EH (cell line): ENCODE measurements around the gene WNT16.
A peak's percentile ranks its signal among the peaks of the same experiment; 100 is the strongest.

Source experiments
- DNase-seq: peaks from one replicate; pipeline ENCODE4 v3.0.0-alpha.2; 2015; ENCODE audit warnings: low read depth

Gene WNT16

DNA sequence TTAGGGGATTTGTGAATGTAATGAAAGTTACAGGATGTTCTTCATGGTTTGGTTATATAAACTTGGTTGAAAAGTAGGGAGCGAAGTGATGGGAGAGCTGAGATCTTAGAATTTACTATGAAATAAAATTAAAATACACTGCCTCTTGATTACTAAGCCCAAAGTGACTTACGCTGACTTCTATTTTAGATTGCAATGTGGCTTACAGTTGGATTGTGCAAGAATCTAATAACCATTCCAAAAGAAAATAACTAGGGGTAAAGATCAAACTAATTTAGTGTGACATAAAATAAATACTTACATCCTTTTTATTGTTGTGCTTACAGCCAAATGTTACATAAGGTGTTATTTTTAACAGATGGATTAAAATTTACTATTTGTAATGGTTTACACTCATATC lies 15.3 kb downstream of the WNT16 start:
- DNase-seq, result peak; percentile 31

DNA sequence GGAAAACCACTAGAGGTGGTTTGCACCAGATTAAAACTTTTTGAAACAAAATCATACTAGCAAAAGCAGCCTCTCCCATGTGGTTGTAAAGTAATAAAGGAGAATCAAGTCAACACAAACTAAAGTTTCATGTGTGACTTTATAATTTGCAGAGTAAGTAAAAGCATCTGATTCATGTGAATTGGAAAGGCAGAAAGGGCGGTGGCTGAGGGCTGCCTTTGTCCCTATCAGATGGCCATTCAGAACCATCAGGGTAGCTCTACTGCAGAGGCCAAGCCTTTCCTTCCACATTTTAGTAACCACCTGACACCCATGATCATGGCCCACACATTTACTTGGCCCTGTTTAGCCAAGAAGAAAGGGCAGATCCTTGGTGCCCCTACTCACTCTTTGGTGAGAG lies 15.7 kb downstream of the WNT16 start:
- no peak for DNase-seq

DNA sequence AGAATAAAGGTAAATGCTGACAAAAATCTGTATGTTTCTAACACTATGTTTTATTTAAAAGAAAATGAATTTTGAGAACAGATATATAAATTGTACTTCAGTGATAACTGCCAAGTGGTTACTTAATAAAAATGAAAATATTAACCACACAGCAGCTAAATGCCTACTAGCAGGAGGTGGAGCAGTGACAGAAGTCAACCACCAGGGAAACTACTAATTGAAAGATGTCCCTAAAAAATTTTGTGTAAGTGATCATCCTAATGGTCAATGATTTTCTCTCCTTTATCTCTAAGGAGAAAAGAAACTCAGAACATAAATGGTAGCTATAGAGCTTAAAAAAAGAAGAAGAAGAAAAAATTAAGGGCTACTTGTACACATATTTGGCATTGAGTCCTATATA lies 22.9 kb downstream of the WNT16 start:
- no peak for DNase-seq

DNA sequence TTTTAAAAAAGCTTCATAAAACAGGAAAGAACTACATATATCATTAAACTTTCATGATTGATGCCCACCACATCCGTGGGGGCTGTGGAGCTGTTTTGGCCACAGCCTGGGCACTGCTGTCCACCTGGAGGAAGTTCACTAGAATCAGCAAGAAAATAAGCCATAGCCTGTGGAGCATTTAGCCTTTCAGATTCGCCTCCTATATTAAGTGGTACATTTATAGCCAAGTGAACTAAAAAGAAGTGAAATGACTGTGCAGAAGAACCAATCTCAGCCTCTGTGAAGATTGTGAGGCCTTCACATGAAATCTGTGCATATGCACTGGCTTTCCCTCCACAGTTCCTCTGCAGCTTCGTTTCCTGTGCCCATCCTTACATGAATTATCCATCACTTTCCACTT lies 23.5 kb downstream of the WNT16 start:
- DNase-seq, result no peak

DNA sequence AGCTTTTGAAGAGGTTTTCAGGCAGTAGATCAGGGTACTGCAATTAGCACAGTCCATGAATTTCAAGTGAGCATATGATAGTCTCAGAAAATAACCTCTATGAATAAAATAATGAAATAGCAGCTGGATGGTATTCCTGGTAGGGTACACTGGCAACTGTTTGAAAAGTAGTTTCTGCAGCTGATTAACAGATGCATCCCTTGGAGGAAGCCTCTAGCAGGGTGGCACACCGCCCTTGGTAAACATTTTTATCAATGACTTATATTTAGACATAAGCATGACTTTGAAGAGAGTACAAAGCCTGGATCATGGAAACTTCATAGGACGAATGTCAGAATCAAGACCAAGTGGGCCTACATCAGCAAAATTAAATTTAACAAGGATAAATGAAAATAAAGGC lies 26.8 kb downstream of the WNT16 start:
- no peak for DNase-seq

DNA sequence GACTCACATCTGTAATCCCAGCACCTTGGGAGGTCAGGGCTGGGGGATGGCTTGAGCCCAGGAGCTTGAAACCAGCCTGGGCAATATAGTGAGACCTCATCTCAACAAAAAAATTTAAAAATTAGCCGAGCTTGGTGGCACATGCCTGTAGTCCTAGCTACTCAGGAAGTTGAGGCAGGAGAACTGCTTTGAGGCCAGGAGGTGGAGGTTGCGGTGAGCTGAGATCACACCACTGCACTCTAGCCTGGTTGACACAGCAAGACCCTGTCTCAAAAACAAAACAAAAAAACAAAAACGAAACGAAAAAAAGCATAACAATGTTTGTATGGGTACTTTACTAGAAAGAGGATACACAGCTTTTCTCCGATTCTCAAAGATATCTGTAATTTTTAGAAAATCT lies 31.8 kb downstream of the WNT16 start:
- DNase-seq, result no peak

DNA sequence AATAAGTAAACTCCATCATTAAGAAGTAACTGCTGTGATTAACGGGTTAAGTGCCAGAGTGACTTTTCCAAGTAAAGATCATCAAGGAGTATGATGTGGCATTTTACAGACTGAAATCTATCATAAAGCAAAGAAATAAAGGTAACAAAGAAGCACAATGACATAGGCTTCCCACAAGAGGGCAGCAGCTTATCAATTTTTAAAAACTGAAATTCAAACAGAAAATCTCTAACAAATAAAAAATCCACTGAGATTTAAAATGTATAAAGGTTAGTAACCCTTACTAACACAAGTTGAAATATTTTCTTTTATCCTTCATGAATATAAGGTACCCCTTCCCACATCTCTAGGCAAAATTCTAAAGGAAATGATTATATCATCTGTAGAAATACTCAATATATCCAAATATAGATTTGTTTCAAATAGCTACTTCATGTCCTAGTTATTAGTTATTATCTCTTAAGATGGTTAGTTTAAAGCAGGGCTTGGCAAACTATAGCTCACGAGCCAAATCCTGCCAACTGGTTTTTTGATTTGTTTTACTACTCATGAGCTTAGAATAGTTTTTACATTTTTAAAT lies 38.1 kb downstream of the WNT16 start:
- DNase-seq, result peak; percentile 57

DNA sequence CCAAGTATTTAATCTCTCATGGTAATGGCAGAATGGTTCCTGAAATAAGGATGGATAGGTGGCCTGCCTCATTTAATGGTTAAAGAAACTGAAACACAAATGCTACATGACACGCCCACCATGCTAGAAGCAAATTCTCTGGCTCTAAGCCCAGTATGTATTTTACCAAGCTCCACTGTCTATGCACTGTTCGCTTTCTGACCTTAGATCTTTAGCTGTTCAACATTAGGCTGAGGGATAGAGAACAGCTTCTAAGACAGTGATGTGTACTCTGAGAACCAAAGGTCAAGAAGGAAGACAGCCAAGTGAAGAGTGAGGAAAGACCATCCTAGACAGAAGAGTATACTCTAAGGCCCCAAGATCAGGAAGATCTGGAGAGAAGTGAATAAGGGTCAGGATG lies 40.7 kb downstream of the WNT16 start:
- DNase-seq, result peak; percentile 52

DNA sequence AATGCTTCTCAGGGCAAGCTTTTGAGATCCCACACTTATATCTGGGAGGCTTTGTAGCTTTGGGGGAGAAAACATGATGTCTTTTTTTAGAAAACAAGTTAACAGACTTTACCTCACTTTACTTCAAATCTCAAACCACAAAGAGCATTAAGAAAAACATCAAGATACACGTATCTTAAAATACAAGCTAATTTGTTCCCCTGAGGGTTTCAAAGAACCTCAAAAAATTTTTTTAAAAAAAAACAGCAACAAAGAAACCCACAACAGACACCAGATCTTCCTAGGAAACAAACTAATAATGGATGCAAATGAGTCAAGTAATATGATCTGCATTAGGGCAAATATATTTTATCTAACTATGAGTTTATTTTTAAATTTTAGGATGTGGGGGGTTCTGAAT lies 42.6 kb downstream of the WNT16 start:
- DNase-seq, result no peak

DNA sequence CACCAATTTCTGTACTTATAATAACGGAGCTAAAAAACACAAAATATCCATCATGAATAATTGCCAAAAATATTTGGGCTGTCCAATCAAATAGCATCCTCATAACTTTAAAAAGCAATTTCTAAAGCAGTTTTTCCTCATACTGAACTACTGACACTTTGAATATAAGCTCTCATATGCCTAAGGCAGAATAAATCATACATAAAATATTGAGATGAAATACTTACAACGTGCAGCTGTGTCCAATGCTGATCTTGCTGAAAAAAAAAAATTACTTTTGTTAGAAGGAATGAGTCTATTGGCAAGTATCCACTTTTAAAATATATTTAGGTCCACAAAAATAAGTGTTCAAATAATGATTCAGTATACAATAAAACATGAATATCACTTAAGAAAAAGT lies 43.1 kb downstream of the WNT16 start:
- DNase-seq, result no peak

DNA sequence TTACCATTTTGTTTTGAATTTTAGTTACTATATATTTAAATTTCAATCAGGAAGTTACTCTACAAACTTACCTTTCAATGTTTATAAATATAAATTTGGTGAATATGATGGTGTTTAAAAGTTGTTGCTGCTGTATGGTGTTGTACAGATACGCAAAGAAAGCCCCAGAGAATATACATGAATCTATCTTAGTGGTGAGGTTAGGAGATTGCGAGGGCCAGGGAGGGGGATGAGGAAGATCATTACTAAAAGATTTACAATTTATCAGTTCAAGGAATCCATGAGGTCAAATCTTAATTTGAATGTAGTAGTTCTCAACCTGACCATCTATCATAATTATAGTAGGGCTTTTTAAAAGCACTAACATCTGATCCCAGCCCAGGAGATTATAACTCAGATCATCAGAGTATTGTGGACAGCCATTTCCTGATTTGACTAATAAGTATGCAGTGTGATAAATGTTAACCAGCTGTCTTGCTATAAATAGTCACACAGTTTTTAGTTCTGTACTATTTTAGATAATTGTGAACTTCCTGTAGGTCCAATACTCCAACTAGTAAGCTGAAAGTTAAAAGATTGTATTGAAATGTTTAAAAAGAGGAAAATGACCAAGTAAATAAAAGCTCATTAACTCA lies 43.7 kb downstream of the WNT16 start:
- peak; percentile 56 for DNase-seq

DNA sequence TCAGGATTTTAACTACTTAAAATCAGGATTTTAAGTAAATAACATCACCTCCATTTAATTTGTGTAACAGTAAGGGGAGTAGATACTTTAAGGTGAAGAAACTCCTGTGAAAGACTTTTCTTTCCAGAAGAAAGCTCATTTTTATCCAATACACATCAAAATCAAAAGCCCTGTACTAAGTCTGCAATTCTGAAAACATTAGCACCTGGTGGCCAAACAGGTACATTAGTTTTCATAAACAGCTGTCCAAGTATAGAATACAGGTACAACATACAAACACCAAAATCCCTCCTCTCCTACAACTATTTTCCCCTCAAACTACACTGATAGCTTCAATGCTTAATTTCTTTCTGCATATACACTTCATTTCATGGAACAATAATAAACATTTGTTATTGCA lies 44.4 kb downstream of the WNT16 start:
- DNase-seq, result no peak

DNA sequence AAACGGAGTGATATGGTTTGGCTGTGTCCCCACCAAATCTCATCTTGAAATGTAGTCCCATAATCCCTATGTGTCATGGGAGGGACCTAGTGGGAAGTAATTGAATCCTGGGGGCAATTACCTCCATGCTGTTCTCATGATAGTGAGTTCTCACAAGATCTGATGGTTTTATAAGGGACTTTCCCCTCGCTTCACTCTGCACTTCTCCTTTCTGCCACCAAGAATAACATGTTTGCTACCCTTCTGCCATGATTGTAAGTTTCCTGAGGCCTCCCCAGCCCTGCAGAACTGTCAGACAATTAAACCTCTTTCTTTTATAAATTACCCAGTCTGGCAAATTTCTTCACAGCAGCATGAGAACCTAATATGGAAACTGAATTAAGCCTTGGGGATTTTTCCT lies 48.2 kb downstream of the WNT16 start:
- DNase-seq, result no peak

DNA sequence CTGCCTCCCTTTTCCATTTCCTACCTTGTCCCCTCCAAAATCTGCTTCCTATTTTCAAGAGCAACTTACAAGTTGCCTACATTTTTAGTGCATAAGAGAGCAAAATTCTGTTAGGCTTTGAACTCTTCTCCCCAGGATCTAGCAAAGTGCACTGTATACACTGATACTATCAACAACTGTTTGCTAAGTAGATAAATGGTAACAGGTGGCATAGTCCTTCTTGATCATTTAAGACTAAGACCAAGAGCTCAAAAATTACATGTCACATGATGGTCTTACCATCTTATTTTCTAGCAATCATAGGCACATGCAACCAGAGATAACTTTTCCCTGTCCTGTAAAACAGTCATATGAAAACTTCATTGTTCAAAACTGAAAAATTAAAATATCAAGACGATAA lies 51.1 kb downstream of the WNT16 start:
- DNase-seq, result no peak

DNA sequence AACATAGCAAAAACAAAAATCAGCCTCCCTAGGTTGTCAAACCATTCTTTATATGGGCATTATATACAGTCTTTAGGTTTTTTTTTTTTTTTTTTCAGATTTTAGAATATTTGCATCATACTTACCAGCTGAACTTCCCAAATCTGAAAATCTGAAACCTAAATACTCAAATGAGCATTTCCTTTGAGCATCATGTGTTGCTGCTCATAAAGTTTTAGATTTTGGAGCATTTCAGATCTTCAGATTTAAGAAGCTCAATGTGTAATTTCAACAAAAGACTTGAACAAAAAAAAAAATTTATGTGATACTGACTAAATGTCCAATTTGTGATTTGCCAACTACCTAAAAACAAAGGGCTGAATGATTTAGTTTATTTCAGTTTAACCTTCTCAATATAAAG lies 53.7 kb downstream of the WNT16 start:
- no peak for DNase-seq

DNA sequence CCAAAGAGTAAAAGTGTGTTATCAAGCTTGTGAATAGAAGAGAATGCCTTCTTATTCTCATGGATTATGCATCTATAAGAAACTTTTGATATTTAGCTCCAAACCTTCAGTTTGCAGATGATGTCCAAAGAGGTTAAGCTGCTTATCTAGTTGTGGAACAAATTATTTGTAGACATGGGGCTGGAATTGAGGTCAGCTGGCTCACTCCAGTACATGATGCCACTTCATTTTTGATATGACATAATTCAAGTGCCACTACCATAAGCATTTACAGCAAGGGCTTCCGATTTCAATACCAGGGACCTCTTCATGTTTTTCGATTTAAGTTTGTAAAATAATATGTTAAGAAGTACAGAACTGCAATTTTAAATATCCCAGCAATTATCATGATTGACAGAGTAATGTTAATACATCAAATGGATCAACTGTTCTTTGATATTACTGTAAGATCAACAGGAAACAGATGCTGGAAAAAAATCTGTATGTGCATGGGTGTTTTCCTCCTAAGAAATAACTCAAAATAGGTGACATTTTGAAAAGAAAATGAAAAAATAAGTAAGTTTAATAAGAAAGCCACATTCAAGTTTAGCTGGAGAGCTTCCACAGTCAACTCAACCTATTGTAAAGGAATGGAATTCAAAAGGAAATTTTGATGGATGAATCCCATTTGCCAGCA lies 54.6 kb downstream of the WNT16 start:
- DNase-seq, result no peak

DNA sequence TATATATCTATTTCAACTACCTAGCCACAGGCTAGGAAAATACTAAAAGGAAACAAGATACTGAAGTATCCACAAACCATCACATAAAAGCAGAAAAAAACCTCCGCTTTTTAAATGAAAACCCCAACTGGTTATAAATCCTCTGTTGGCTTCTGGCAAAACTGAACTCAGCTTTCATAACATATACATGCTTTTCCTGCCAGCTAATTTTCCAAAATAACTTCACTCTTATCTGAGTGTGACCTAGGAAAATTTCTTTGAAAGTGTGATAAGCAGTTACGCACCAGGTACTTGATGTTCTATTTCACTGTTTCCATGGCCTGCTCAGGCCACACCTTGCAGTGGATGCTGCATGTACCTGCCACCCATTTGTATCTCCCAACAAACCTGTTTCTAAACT lies 55.5 kb downstream of the WNT16 start:
- DNase-seq, result no peak

DNA sequence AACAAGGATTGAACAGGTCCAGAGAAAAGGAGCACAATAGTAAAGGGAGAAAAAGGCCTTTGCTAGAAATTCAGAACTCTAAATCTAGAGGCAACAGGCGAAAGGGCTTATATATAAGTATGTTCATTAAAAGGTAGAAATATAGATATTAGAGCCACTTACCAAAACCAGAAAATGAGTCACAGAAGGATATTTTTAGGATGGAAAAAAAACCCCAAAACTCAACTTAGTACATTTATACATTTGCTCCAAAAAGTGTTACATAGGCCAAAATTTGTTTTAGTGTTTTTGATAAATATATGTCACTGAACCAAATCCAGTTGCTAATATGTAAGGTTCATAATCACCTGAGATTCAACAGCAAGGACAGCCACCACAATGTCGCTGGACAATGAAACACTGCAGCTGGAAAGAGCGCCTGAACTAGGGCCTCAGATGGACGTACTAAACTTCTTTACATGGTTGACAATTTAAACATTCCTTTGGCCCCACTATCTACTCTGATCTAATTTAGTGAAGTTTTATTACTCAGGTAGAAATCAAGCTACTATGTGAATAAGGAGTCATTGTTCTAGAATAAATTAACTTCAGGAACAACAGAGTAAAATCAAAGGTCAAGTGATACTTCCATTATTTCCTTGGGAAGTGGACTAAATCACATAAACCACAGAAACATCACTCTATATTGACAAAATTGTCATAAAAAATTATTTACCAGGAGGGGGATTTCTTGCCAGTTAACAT lies 56.4 kb downstream of the WNT16 start:
- DNase-seq, result no peak

DNA sequence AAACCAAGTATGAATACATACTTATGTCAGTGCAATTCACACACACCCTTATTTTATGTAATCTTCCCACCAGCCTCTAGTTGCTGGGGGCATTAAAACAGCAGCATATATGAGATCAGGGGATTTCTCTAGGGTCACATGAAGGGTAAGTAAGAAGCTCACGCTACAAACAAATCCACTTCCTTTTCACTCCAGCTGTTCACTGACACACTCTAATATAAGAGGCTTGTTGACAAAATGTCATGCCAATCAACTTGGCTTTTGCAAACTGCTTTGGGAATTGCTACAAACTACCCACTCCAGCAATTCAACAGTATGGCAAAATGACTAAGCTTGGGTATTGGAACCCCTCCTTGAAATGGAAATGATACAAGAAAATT lies 57.0 kb downstream of the WNT16 start:
- DNase-seq, result no peak

DNA sequence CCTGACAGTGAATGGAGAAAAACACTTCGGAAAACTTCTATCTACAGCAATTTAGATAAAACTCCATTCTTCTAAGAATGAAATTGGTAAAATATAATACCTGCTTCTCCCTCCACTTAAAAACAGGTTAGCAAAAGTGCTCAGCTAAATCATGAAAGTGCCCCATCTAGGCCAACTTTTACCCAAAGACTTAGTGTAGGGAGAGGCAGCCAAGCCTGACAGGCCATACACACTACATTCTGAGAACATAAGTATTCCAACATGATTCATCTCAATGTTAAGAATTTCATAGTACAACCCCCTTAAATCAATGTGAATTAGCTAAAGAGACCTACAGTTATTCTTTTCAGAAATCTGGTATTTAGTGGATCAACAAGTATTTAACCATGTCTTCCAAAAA lies 60.1 kb downstream of the WNT16 start:
- no peak for DNase-seq

DNA sequence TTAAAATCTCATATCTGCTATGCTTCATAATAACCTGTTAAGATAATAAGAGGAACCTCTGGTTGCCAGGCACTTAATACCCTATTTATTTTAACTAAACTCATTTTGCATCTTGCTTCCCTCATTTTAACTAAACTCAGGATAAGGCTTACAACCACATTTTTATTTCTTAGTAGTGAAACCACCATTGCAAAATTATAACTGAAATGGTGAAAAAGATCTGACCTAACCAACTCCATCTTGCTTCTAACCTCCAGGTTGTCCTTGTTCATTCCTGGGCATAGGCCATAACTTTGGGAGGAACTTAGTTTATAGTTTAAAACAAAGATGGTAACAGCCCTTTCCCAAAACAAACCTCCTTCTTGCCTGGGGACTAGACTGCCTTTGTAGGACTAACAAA lies 61.3 kb downstream of the WNT16 start:
- no peak for DNase-seq

DNA sequence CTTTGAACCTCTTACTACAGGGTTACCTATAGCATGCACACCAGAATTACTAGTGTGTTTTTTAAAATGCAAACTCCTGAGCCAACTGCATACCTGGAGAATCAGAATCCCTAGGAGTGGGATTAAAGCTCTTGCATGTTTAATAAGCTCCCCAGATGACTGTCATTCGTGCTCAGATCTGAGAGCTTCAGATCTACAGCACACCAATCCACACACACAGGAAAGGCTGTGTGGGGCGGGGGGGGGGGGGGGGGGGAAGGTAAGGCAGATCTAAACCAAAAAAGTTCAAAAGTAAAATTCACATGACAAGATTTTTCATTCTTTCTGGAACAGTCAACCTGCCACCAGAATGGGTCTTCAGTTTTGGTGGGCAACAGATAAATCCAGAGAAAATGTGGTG lies 61.8 kb downstream of the WNT16 start:
- no peak for DNase-seq
